Kasumi-1 (cell line): ENCODE measurements around the gene ANAPC4.

ENCODE experiments used
- DNase-seq, 2 experiments: peaks; one replicate each; lab custom pipeline; 2025; lab: John Stamatoyannopoulos, UW

The ANAPC4 gene

DNA sequence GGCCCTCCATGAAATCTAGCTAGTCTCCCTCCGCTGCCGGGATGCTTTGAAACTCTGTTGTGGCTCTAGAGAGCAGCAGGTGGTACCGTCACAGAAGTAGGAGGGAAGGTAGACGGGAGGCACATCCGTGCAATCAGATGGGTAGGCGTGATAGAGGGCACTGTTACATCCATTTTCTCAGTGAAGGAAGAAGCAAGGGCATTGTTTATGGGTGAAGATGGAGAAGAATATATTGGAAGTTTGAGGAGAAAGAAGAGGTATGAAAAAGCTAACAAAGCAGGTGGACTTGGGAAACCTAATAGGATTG, 1.3 kb downstream of the ANAPC4 start:
- DNase-seq = no peak

DNA sequence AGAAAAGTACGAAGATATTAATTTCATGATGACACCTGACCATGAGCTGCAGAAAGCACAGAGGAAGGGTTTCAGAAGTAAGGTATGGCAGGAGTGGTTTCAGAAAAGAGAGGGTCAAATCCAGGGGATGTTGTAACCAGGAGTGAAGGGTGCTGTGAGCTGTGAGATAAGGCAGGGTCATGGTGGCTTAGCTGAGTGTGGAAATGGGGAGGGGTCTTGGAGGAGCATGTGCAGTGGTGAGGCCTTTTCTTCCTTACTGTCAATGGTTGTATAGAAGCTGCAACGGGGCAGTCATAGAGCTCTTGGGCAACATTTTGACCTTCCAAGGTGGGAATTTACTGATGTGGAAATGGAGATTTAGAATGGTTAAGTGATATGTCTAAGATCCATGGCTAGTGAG, 2.5 kb downstream of the ANAPC4 start:
- no peak for DNase-seq

- DNase-seq = no peak
These were observed 6.6 kb downstream of the ANAPC4 start for GRCh38 chr4:25383647-25384046.

GRCh38 chr4:25386926-25387325, 9.9 kb downstream of the ANAPC4 start:
- DNase-seq = no peak

- no peak for DNase-seq
These were observed 20.2 kb downstream of the ANAPC4 start for GRCh38 chr4:25397305-25397704.

DNA sequence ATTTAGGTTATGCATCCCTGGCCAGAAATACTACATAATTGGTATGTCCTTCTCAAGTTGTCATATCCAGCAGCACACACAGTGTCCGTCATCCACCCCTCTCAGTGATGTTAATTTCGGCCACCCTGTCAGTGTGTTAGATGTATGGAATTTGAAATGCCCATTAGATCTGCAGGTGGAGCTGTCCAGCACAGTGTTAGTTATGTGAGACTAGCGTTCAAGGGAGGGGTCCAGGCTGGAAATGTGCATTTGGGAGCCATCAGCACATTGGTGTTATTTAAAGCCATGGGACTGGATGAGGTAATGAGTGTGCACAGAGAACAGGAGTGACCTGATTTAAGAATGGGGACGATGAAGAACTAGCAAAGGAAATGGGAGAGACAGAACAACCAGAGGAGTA, 22.4 kb downstream of the ANAPC4 start:
- no peak for DNase-seq

DNA sequence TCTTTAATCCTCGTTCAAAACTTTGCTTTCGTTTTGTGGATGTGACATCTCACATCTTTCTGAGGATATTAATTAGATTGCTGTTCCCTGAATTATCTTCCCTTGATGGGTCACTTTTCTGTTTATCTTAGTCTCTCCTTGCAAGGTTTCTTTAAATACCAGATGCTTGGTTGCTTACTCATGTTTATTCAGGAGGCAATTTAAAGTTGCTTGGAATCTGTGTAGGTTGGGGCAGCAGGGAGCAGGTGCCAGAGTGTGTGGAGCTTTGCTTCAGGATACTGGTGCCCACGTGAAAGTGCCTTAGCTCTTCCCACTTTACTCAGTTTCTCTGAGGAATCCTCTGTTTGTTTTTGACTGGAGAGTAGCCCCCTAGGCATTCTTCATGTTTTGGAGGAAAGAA, 24.0 kb downstream of the ANAPC4 start:
- no peak for DNase-seq

- DNase-seq = no peak
These were observed 25.5 kb downstream of the ANAPC4 start for GRCh38 chr4:25402521-25402920.

- DNase-seq = no peak
These were observed 26.6 kb downstream of the ANAPC4 start for GRCh38 chr4:25403699-25404098.

DNA sequence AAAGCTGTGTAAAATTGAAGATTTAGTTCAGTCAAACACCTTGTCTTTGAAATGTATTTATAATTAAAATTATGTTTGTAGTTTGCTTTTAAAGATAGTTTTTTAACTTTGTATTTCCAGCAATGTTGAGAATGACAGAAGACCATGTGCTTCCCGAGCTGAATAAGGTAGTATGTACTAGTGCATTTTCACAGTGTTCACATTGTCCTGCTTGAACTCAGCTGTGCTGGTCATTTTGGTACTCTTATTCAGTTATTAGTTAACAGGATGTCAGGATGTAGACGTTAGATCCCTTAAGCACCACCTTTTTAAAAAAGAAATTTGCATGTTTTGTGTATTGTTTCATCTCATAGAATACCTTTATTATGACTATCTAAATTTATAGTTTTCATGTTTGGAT, 28.4 kb downstream of the ANAPC4 start:
- no peak for DNase-seq

- no peak for DNase-seq
These were observed 29.1 kb downstream of the ANAPC4 start for GRCh38 chr4:25406081-25406692.

DNA sequence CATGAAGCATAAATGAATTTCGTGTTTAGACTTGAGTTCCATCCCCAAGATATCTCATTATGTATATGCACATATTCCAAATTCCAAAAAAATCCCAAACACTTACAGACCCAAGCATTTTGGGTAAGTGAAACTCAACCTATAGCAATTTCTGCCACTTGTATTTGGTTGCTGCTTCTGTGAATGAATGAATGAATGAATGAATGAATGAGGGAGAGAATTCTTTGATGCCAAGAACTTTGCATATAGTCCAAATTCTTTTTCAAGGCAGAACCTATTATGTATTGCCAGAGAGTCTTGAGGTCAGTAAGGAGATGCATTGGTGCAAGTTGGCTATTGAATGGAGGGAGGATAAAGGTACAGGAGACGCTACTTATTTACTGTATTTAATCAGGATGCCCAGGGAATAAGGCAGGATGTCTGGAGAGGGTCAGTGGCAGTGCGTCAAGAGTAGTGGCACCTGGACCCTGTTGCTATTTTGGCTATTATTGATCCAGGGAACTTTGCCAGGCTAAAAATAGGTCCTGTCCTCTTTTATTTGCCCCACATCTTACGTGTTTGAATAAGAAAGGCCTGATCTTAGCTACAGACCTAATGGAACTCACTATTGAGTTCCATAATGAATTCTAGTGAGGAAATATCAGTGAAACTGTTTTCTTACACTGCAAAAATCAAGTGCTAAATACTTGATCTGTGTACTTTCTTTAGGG, 33.9 kb downstream of the ANAPC4 start:
- no peak for DNase-seq

DNA sequence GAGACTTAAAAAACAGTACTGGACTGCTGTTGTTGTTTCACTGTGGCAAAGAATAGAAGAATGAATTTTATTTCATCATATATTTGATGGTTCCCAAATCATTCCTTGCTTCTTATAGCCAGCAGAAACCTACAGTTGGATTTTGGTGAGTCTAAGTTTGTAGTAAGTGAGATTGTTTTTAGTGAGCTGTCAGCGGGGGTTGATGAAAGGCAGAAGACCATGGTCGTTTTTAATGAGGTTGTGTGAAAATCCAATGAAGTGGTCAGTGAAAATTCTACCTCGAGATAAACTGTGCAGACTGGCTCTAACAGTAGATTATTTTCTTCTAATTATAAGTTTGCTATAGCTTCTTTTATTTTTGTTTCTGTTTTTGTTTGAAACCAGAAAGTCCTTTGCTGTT, 36.2 kb downstream of the ANAPC4 start:
- DNase-seq = no peak

DNA sequence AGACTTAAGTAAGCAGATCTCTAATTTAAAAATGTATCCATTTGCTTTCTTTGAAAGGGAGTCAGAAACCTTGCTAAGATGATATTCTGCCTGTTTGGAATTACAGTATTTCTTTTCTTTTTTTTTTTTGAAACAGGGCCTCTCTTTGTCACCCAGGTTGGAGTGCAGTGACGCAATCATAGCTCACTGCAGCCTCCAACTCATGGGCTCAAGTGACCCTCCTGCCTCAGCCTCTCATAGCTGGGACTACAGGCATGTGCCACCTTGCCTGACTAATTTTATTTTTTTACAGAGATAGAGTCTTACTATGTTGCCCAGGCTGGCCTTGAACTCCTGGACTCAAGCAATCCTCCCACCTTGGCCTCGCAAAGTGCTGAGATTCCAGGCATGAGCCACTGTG, 40.0 kb downstream of the ANAPC4 start:
- no peak for DNase-seq

DNA sequence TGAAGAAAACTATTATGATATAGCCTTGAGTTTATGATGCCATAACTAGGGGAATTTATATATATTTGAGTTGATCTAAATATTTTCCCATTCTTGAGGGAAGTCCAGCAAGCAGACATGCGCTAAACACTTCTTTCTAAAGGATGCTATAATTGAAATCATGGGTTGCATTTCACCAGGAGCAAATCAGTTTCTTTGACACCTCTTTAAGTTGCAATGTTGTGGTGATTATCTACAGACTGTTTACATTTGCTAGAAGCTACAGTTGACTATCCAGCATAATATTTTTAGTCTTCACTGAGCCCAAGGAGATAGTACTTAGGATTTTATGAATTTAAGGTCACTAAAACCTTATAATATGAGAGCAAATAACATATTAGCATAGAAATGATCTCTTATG, 43.9 kb downstream of the ANAPC4 start:
- no peak for DNase-seq

- DNase-seq = no peak
These were observed 44.9 kb downstream of the ANAPC4 start for GRCh38 chr4:25421816-25422525.

DNA sequence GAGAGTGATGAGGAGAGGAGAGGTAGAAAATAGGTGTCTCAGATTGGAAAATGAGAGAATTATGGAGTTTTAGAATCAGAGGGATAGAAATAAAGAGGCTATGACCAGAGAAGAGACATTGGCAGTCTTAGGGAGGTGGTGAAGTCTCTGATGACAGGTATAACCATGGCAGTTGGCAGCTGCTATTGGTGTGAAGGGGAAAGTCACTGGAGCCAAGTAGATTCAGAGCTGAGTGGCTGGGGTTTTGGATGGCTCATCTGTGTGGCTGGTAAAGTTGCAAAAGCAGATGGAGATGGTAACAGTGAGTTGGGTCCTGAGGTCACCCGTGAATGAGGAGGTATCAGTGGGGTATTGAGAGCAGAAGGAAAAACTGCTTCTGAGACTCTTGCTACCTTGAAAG, 46.5 kb downstream of the ANAPC4 start:
- no peak for DNase-seq

DNA sequence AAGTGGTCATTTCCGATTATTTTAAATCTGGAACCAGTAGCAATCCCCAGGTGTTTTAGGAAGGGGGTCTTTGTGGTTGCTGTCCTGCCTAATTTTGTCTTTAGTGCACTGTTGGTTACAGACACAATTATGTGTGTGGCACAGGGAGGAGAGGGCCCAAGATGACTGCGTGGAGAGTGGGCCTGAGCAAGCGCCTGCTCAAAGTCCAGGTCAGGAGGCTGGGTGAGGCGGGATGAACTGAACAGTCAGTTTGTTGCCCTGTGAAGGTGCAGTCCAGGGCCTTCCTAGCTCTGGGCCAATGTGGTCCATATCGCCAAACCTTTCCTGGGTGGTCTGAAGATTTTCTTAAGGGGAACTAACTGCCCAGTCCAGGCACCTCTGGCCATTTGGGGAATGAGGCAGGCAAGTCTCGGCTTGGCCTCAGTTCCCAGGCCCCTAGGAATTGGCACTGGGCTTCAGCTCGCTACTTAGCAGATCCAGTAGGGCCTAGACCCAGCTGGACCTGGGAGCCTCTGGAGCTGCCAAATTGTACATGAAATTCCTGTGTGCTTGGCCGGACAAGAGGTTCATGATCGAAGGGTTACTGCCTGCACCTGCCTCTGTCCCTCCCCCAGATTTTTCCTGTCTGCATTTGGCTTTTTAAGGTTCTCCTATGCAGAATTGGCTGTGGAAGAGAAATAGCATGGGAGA, 47.6 kb downstream of the ANAPC4 start:
- no peak for DNase-seq

DNA sequence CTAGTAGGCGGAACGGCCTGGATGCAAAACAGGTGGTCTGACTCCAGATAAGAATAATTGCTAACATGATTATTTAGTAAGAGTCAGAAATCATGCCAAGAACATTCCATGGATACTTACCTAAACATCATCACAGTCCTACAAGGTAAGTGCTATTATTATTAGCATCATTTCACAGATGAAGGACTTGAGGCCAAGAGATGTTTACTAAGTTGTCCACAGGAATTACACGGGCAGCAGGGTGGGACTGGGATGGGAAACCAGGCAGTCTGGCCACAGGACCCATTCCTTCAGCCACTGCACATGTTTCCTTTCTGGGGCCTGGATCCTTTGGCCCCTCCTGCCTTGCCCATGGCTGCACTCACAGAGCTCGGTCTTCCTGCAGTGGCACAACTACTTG, 48.3 kb downstream of the ANAPC4 start:
- no peak for DNase-seq

- DNase-seq = no peak
These were observed 50.8 kb downstream of the ANAPC4 start for GRCh38 chr4:25427871-25428270.

DNA sequence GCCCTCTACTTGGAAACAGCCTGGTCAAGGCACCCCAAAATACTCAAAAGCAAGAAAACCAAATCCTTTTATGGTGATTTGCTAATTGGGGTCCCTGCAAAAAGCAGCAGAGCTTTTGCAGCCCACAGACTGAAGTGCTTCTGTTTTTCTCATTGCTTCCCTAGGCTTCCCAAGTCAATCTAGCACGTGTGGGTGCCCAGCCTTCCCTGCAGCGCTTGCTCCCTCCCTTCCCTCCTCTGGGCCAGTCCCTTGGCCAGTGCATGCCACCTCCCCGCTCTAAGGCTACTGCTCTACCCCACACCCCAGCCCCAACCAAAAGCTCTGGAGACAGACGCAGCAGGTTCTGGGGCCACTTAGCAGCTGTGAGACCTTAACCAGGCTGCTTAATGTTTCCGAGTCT, 53.6 kb downstream of the ANAPC4 start:
- no peak for DNase-seq

- no peak for DNase-seq
These were observed 57.1 kb downstream of the ANAPC4 start for GRCh38 chr4:25433966-25434827.
